ENCODE results near the gene ZFP36L1. TPM values are rescaled to one million over a fixed set of nuclear protein-coding genes. Genes with fewer than 3 reads are reported as not detected.
A peak's percentile ranks its signal among the peaks of the same experiment; 100 is the strongest.

Gene ZFP36L1
- total and polyA plus RNA-seq, 4 donors, result 35.3 to 388 (median 175) TPM

DNA sequence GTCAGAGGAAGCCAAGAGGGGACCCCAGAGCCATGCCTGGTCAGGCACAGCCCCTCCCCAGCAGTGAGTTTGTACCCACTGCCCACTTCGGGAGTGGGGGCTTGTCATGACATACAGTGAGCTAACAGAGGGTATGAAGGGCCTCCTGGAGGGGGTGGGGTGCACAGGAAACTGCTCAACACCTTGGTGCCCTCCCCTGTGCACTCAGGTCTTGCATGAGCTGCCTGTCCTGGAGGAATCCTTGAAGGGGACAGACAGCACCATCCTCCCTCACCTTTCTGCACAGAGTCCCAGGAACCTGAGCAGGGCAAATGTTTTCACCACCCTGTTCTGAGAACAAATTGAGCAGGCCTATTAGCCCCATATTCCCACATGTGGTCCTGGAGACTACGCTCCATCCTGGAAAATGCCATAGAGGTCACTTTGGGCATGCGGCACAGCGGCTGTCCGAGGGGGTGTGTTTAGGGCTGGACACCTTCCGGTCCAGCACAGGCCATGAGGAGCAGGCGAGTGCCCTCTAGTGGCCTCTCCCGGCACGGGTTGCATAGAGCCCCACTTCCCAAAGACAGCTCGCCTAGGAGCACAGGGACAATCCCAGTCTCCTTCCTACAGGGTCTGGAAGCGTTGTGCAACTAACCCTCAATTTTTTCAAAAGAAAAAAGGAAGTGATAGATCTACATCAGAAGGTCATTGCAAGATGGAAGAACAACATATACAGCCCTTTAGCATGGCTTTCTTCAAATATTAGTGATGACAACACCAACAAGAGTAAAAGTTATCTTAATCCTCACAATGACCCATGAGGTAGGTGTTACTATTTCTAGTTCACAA is 31.9 kb upstream of the ZFP36L1 start:
- no peaks in the 10 kb centered on the region for H3K36me3 ChIP-seq (ENCODE audit: control insufficient read depth in 1 of 2, insufficient read depth in 2 of 2, low read length in 1 of 2)
- WGBS, 2 donors, result 18 to 20% methylated on average over 11 of the region's 11 CpGs
- H3K4me3 ChIP-seq (ENCODE audit: low read length in 2 of 2), result no peak overlapping the region
- H3K4me1 ChIP-seq (ENCODE audit: control insufficient read depth in 1 of 2, insufficient read depth in 2 of 2, low read length in 2 of 2), result no peaks in the 10 kb centered on the region
- H3K27me3 ChIP-seq (ENCODE audit: control insufficient read depth in 1 of 2, insufficient read depth in 2 of 2, low read length in 1 of 2), result no peaks in the 10 kb centered on the region
- no peak overlapping the region for H3K27ac ChIP-seq (ENCODE audit: low read depth in 1 of 2, low read length in 2 of 2)
- peak; percentile 91 for ATAC-seq (ENCODE audit: low FRiP score)
- H3K9me3 ChIP-seq (ENCODE audit: control insufficient read depth, low read length), result no peaks in the 10 kb centered on the region
- DNase-seq, result peak; percentile 90 to 95
- intact Hi-C loops (cut with DNase I), result loop anchor here (10.0 kb wide), 2 partner anchors 980 to 990 kb away; no protein-coding TSS in a partner anchor

DNA sequence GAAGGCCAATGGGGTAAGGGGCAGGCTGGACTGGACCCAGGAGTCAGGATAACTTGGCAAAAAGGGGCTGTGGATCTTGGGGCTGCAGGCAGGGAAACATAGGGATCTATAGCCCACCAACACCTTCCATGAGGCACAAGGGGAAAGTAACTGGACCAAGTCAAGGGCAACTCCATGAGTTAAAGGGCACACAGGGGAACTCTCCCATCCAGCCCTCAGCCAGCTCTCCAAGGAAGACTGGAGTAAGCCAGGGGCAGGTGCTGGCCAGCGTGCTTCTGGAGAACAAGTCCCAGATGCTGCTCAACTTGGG is 31.3 kb upstream of the ZFP36L1 start:
- no peaks in the 10 kb centered on the region for H3K4me1 ChIP-seq (ENCODE audit: control insufficient read depth in 1 of 2, insufficient read depth in 2 of 2, low read length in 2 of 2)
- DNase-seq, result no peak
- H3K36me3 ChIP-seq (ENCODE audit: control insufficient read depth in 1 of 2, insufficient read depth in 2 of 2, low read length in 1 of 2), result no peaks in the 10 kb centered on the region
- WGBS, 2 donors, result 98 to 100% methylated on average over 1 of the region's 1 CpG
- intact Hi-C loops (cut with DNase I), result loop anchor here (10.0 kb wide), 2 partner anchors 979 to 989 kb away; no protein-coding TSS in a partner anchor
- H3K27ac ChIP-seq (ENCODE audit: low read depth in 1 of 2, low read length in 2 of 2), result no peak overlapping the region
- H3K9me3 ChIP-seq (ENCODE audit: control insufficient read depth, low read length), result no peaks in the 10 kb centered on the region
- ATAC-seq (ENCODE audit: low FRiP score), result no peak
- no peaks in the 10 kb centered on the region for H3K27me3 ChIP-seq (ENCODE audit: control insufficient read depth in 1 of 2, insufficient read depth in 2 of 2, low read length in 1 of 2)
- H3K4me3 ChIP-seq (ENCODE audit: low read length in 2 of 2), result no peak overlapping the region

DNA sequence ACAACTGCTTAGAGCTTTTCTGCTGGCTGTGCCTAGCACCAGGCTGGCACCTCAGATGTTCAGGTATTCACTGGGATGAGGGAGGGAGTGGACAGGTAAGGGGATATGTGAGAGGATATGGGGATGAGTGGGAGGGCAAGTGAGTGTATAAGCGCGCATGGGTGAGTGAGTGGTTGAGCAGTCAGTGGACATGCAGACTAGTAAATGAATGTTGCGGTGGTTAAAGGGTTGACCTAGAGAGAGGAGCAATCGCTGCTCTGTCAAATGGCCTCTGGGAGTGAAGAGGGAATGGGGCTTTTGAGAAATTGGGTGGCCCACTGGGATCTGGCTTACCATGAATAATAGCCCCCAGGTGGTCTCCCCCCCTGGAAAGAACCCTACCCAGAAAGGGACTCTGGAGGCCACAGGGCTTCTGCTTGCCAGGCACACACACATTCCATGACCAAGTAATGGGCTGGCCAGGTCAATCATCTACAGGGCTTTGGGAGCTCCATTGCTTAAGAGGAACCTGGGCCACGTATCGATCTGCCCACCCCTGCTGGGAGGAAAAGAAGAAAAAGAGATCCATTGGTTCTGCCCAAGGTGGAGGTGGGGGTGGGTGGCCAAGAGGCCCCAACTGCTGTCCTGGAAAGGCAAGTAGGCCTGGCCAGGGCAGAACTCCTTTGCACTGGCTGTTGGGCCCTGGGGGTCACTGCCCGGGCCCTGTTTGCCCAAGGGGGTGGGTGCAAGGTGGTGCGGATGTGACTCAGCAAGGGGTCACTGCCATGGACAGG is 30.8 kb upstream of the ZFP36L1 start:
- no peak for ATAC-seq (ENCODE audit: low FRiP score)
- intact Hi-C loops (cut with DNase I), result loop anchor here (10.0 kb wide), 2 partner anchors 979 to 989 kb away; no protein-coding TSS in a partner anchor
- DNase-seq, result no peak
- Histone ChIP-seq H3K9me3 (ENCODE audit: control insufficient read depth, low read length) (no peaks in the 10 kb centered on the region), H3K27me3 (ENCODE audit: control insufficient read depth in 1 of 2, insufficient read depth in 2 of 2, low read length in 1 of 2) (no peaks in the 10 kb centered on the region), H3K27ac (ENCODE audit: low read depth in 1 of 2, low read length in 2 of 2) (no peak overlapping the region), H3K4me1 (ENCODE audit: control insufficient read depth in 1 of 2, insufficient read depth in 2 of 2, low read length in 2 of 2) (no peaks in the 10 kb centered on the region), H3K4me3 (ENCODE audit: low read length in 2 of 2) (no peak overlapping the region), H3K36me3 (ENCODE audit: control insufficient read depth in 1 of 2, insufficient read depth in 2 of 2, low read length in 1 of 2) (no peaks in the 10 kb centered on the region)
- 95 to 97% methylated on average over 8 of the region's 8 CpGs for WGBS, 2 donors

DNA sequence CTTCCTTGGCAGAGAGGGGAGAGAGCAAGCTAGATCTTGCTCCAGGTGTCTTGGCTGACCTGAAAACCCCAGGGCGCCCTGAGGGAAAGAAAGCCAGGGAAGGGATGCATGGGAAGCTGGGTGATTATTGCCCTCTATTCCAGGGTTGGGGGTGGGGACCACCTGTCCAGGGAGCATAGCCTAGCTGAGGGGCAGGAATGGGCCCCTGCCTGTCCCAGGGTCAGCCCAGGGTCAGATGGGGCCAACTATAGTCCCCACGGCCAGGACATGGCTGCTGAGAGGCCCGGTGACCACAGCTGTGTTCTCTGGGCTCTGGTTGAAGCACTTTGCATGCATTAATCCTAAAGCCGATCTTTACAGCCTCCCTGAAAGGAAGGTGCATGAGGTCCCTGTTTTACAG is 30.1 kb upstream of the ZFP36L1 start:
- no peaks in the 10 kb centered on the region for H3K9me3 ChIP-seq (ENCODE audit: control insufficient read depth, low read length)
- ATAC-seq (ENCODE audit: low FRiP score) (no peak), DNase-seq (no peak)
- no peak overlapping the region for H3K27ac ChIP-seq (ENCODE audit: low read depth in 1 of 2, low read length in 2 of 2)
- whole genome bisulfite sequencing, 2 donors, result 64 to 88% methylated on average over 4 of the region's 4 CpGs
- no peaks in the 10 kb centered on the region for H3K4me1 ChIP-seq (ENCODE audit: control insufficient read depth in 1 of 2, insufficient read depth in 2 of 2, low read length in 2 of 2)
- H3K36me3 ChIP-seq (ENCODE audit: control insufficient read depth in 1 of 2, insufficient read depth in 2 of 2, low read length in 1 of 2), result no peaks in the 10 kb centered on the region
- no peak overlapping the region for H3K4me3 ChIP-seq (ENCODE audit: low read length in 2 of 2)
- H3K27me3 ChIP-seq (ENCODE audit: control insufficient read depth in 1 of 2, insufficient read depth in 2 of 2, low read length in 1 of 2), result no peaks in the 10 kb centered on the region
- intact Hi-C loops (cut with DNase I), result loop anchor here (10.0 kb wide), 2 partner anchors 978 to 988 kb away; no protein-coding TSS in a partner anchor

DNA sequence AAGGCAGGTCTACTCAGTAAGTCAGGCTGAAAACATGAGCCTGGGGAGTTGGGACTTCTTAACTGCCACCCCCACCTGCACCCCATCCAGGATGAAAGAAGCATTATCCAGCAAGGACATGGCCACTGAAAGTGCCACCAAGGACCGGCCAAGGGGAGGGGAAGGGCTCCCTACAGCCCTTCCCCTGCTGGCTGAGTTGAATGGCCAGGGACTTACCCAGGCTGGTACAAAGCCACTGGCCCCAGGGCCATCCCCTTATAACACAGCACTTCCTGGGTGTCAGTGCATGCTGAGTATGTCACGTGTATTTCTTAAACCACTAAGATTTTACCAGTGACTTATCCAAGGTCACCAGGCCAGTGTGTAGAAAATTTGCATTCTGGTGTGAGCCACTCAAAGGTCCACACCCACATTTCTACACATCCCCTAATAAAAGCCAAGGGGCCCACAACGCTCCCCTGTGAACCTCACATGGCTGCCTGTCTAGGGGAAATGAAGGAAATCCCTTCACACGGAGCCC is 29.3 kb upstream of the ZFP36L1 start:
- no peak overlapping the region for H3K27ac ChIP-seq (ENCODE audit: low read depth in 1 of 2, low read length in 2 of 2)
- no peaks in the 10 kb centered on the region for H3K4me1 ChIP-seq (ENCODE audit: control insufficient read depth in 1 of 2, insufficient read depth in 2 of 2, low read length in 2 of 2)
- H3K36me3 ChIP-seq (ENCODE audit: control insufficient read depth in 1 of 2, insufficient read depth in 2 of 2, low read length in 1 of 2), result no peaks in the 10 kb centered on the region
- H3K27me3 ChIP-seq (ENCODE audit: control insufficient read depth in 1 of 2, insufficient read depth in 2 of 2, low read length in 1 of 2), result no peaks in the 10 kb centered on the region
- H3K4me3 ChIP-seq (ENCODE audit: low read length in 2 of 2), result no peak overlapping the region
- 80 to 93% methylated on average over 4 of the region's 4 CpGs for WGBS, 2 donors
- intact Hi-C loops (cut with DNase I), result loop anchor here (10.0 kb wide), 2 partner anchors 977 to 987 kb away; no protein-coding TSS in a partner anchor
- H3K9me3 ChIP-seq (ENCODE audit: control insufficient read depth, low read length), result no peaks in the 10 kb centered on the region
- DNase-seq (no peak), ATAC-seq (ENCODE audit: low FRiP score) (no peak)

DNA sequence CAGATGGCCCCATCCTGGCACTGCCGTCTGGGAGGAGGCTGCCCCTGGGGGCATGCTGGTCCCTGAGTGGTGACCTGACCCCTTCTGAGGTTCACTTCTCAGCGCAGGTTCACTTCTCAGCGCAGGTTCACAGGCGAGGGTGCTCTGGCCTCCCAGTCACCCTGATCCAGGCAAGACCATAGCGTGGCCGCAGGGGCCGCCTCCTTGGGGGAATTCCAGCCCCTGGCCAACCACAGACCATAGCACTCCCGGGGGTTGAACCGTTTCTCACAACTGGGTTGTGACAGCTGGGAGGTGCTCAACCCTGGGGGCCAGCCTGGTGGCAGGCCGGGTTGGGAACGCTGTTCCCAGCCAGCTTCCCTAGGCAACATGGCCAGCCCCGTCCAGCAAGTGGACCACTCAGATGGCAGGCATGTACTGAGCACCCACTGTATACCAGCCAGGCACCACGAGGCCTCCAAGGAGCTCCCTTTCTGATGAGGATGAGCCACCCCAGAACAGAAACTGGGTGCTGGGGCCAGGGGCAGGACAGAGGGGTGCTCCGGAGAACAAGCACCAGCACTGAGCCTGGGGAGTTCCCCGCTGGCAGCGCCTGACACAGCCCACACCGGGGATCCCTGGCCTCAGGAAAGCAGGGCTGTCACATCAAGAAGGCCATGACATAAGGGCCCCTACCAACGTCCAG is 28.3 kb upstream of the ZFP36L1 start:
- no peaks in the 10 kb centered on the region for H3K36me3 ChIP-seq (ENCODE audit: control insufficient read depth in 1 of 2, insufficient read depth in 2 of 2, low read length in 1 of 2)
- H3K27me3 ChIP-seq (ENCODE audit: control insufficient read depth in 1 of 2, insufficient read depth in 2 of 2, low read length in 1 of 2), result no peaks in the 10 kb centered on the region
- intact Hi-C loops (cut with DNase I), result loop anchor here (10.0 kb wide), 2 partner anchors 976 to 986 kb away; no protein-coding TSS in a partner anchor
- no peak overlapping the region for H3K27ac ChIP-seq (ENCODE audit: low read depth in 1 of 2, low read length in 2 of 2)
- H3K9me3 ChIP-seq (ENCODE audit: control insufficient read depth, low read length), result no peaks in the 10 kb centered on the region
- DNase-seq (no peak), ATAC-seq (ENCODE audit: low FRiP score) (no peak)
- no peak overlapping the region for H3K4me3 ChIP-seq (ENCODE audit: low read length in 2 of 2)
- 85 to 87% methylated on average over 18 of the region's 18 CpGs for WGBS, 2 donors
- H3K4me1 ChIP-seq (ENCODE audit: control insufficient read depth in 1 of 2, insufficient read depth in 2 of 2, low read length in 2 of 2), result no peaks in the 10 kb centered on the region

DNA sequence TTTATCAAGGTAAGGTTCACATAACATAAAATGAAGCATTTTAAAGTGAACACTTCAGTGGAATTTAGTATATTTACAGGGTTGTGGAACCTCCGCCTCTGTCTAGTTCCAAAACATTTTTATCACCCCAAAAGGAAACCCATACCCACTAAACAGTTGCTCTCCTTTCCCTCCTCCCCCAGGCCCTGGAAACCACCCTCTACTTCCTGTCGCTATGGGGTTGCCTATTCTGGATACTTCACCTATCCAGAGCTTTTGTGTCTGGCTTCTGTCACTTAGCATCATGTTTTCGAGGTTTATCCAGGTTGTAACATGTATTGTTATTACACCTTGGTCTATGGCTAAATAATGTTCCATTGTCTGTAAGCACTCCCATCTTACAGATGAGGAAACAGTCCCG is 27.7 kb upstream of the ZFP36L1 start:
- H3K27ac ChIP-seq (ENCODE audit: low read depth in 1 of 2, low read length in 2 of 2), result no peak overlapping the region
- no peaks in the 10 kb centered on the region for H3K4me1 ChIP-seq (ENCODE audit: control insufficient read depth in 1 of 2, insufficient read depth in 2 of 2, low read length in 2 of 2)
- intact Hi-C loops (cut with DNase I), result loop anchor here (10.0 kb wide), 2 partner anchors 976 to 986 kb away; no protein-coding TSS in a partner anchor

DNA sequence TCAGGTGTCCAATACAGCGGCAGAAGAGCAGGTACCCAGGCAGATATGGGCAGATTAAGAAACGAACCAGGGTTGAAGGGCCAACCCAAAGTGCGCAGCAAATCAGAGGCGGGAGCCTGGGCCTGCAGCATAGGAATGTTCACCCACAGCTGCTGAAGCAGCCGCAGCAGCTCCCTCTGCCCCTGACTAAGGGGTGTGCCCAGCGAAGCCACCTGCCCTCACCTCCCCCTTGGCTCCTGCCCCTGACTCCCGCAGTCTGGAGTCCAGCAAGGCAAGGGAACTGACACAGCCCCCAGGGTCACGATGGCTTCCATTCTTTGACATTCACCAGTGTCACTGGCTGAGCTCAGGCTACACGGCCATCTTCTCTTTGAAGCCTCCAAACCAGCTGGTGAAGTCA is 27.3 kb upstream of the ZFP36L1 start:
- Histone ChIP-seq H3K4me1 (ENCODE audit: control insufficient read depth in 1 of 2, insufficient read depth in 2 of 2, low read length in 2 of 2) (no peaks in the 10 kb centered on the region), H3K27ac (ENCODE audit: low read depth in 1 of 2, low read length in 2 of 2) (no peak overlapping the region)
- intact Hi-C loops (cut with DNase I), result loop anchor here (10.0 kb wide), 2 partner anchors 975 to 985 kb away; no protein-coding TSS in a partner anchor

More for the DNA sequence above, 27.7 kb upstream of the ZFP36L1 start:
- ATAC-seq (ENCODE audit: low FRiP score) (no peak), DNase-seq (no peak)
- Histone ChIP-seq H3K36me3 (ENCODE audit: control insufficient read depth in 1 of 2, insufficient read depth in 2 of 2, low read length in 1 of 2) (no peaks in the 10 kb centered on the region), H3K27me3 (ENCODE audit: control insufficient read depth in 1 of 2, insufficient read depth in 2 of 2, low read length in 1 of 2) (no peaks in the 10 kb centered on the region), H3K4me3 (ENCODE audit: low read length in 2 of 2) (no peak overlapping the region), H3K9me3 (ENCODE audit: control insufficient read depth, low read length) (no peaks in the 10 kb centered on the region)
- 91 to 94% methylated on average over 4 of the region's 4 CpGs for WGBS, 2 donors

More for the DNA sequence above, 27.3 kb upstream of the ZFP36L1 start:
- DNase-seq (no peak), ATAC-seq (ENCODE audit: low FRiP score) (no peak)
- 92 to 94% methylated on average over 9 of the region's 9 CpGs for WGBS, 2 donors
- Histone ChIP-seq H3K27me3 (ENCODE audit: control insufficient read depth in 1 of 2, insufficient read depth in 2 of 2, low read length in 1 of 2) (no peaks in the 10 kb centered on the region), H3K4me3 (ENCODE audit: low read length in 2 of 2) (no peak overlapping the region), H3K36me3 (ENCODE audit: control insufficient read depth in 1 of 2, insufficient read depth in 2 of 2, low read length in 1 of 2) (no peaks in the 10 kb centered on the region), H3K9me3 (ENCODE audit: control insufficient read depth, low read length) (no peaks in the 10 kb centered on the region)

Data from aorta (tissue), 5 donors.